ENCODE data around the gene LHFPL3.

LHFPL3 gene

DNA sequence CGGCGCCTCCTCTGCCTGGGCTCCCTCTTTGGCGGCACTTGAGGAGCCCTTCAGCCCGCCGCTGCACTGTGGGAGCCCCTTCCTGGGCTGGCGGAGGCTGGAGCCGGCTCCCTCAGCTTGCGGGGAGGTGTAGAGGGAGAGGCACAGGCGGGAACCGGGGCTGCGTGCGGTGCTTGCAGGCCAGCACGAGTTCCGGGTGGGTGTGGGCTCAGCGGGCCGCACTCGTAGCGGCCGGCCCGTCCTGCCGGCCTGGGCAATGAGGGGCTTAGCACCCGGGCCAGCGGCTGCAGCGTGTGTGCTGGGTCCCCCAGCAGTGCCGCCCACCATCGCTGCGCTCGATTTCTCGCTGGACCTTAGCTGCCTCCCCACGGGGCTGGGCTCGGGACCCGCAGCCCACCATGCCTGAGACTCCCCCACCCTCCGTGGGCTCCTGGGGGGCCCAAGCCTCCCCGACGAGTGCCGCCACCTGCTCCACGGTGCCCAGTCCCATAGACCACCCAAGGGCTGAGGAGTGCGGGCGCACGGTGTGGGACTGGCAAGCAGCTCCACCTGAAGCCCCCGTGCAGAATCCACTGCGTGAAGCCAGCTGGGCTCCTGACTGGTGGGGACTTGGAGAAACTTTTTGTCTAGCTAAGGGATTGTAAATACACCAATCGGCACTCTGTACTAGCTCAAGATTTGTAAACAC, 611.8 kb downstream of the LHFPL3 start:
- DNase-seq = peak in 1 of 5 donors; percentile 22

DNA sequence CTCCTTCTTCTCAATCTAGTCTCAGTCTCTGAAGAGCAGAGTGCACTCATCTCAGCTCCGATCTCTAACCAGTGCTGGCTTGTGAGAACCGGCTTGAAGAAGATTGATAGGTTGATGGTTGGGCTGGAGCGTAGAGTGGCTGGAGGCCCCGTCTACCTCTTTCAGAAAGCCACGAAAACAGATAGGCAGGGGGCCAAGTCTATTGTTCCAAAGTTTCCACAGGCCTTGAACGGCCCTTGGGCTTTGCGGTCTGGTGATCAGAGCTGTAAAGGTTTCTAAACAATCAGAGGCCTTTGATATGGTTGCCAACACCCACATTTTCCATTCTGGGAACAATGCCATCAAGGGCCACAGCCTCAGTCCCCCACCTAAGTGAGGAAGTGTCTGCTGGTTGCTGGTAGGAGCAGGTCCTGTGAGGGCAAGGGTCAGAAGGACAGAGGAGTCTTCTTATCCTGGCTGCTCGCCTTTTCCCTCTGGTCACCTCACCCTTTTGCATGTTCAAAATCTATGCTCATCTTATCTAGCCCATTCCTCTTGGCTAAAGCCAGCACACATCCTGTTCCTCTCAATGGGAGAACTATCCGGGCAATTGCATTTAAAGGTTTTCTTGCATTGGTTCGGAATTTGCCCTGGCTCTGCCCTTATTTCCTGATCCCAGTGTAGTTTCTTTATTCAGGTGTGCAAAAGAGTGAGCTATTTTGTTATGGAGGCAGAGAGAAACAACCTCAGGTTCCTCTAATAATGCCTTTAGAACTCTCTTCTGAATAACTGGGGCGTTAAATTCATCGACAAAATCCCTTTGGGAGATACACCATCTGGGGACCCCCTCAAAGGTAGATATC, 615.3 kb downstream of the LHFPL3 start:
- DNase-seq = peak; percentile 26 to 86 (median 62)

- DNase-seq = no peak
Measured at GRCh38 chr7:104945599-104945956, 617.2 kb downstream of the LHFPL3 start.

DNA sequence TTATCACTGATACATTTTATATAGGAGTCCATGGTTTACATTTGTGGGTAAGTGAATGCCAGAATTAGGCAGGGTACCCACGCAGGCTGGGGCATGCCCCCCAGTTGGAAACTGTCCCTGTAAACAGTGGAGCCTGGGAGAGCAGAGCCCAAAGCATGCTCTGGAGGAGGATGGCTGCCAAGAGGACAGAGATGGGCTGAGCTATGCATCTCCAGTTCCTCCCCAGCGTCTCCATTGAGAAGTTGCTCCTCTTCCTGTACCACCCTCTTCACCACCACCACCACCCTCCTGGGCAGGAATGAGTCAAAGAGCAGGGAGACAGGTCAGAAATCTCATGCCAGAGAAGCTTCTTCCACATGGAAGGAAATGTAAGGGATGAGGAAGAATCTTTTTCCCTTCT, 617.9 kb downstream of the LHFPL3 start:
- peak in 1 of 5 donors; percentile 22 for DNase-seq

- no peak for DNase-seq
Measured at GRCh38 chr7:104950006-104950405, 621.6 kb downstream of the LHFPL3 start.

GRCh38 chr7:104950754-104951153, 622.4 kb downstream of the LHFPL3 start:
- DNase-seq = no peak

DNA sequence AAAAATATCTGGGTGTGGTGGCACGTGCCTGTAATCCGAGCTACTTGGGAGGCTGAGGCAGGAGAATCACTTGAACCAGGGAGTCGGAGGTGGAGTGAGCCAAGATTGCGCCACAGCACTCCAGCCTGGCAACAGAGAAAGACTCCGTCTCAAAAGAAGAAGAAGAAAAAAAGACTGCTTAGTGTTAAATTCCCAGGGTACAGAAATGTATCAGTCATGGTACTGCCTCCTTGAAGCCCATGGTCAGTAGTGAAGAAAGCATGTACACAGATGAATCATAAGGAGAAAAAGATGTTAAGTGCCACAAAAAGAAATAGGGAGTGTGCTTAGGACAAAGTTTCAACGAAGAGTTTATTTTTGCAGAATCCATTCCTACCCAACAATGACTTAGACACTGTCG, 623.1 kb downstream of the LHFPL3 start:
- DNase-seq = no peak

DNA sequence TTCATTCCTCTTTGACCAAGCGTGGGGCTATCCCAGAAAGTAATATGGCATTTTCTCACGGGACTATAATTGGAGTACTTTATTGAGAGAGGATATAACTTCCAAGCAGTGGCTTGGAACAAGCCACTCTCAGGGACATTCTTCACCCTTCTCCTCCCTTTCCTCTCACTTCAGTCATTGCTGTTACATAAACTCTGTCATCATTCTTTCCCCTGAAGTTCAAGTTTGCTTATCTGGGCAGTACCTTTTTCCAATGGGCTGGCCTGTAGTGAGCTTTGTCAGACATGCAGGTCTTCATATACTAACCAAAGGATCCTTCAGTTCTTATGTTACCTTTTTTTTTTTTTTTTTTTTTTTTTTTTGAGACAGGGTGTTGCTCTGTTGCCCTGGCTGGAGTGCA, 626.9 kb downstream of the LHFPL3 start:
- DNase-seq = no peak

Measured in T-helper 1 cell (primary cell).